GM21737 (cell line): ENCODE results near the gene GPD1L.

Experiments
- ATAC-seq: cut with Tn5 transposase; IDR thresholded peaks from one replicate; pipeline ENCODE4 v1.9.1; 2021; ENCODE audit warnings: mild to moderate bottlenecking, moderate library complexity; ENCODE audit not compliant: unreplicated experiment

The GPD1L gene

GRCh38 chr3:32132706-32133105 lies 26.3 kb downstream of the GPD1L start:
- ATAC-seq, result no peak

GRCh38 chr3:32136703-32137102 lies 30.3 kb downstream of the GPD1L start:
- no peak for ATAC-seq

GRCh38 chr3:32137870-32138269 lies 31.4 kb downstream of the GPD1L start:
- ATAC-seq, result no peak

GRCh38 chr3:32138545-32139104 lies 32.2 kb downstream of the GPD1L start:
- no peak for ATAC-seq

- no peak for ATAC-seq
Observed at GRCh38 chr3:32140943-32141342, 34.5 kb downstream of the GPD1L start.

- ATAC-seq, result no peak
Observed at GRCh38 chr3:32143849-32144757, 37.7 kb downstream of the GPD1L start.

- peak; percentile 65 for ATAC-seq
Observed at GRCh38 chr3:32146746-32147211, 40.4 kb downstream of the GPD1L start.

- no peak for ATAC-seq
Observed at GRCh38 chr3:32147509-32147908, 41.1 kb downstream of the GPD1L start.

GRCh38 chr3:32147933-32148332 lies 41.5 kb downstream of the GPD1L start:
- no peak for ATAC-seq

GRCh38 chr3:32148351-32148750 lies 41.9 kb downstream of the GPD1L start:
- ATAC-seq, result no peak

- no peak for ATAC-seq
Observed at GRCh38 chr3:32153414-32154204, 47.2 kb downstream of the GPD1L start.

GRCh38 chr3:32154205-32154579 lies 47.8 kb downstream of the GPD1L start:
- ATAC-seq, result no peak

GRCh38 chr3:32155117-32155516 lies 48.7 kb downstream of the GPD1L start:
- no peak for ATAC-seq

GRCh38 chr3:32157600-32158264 lies 51.3 kb downstream of the GPD1L start:
- ATAC-seq, result no peak

GRCh38 chr3:32160706-32161214 lies 54.3 kb downstream of the GPD1L start:
- no peak for ATAC-seq

- ATAC-seq, result no peak
Observed at GRCh38 chr3:32165442-32165841, 59.0 kb downstream of the GPD1L start.

- no peak for ATAC-seq
Observed at GRCh38 chr3:32166654-32167053, 60.2 kb downstream of the GPD1L start.

GRCh38 chr3:32172420-32172819 lies 66.0 kb downstream of the GPD1L start:
- no peak for ATAC-seq

- ATAC-seq, result no peak
Observed at GRCh38 chr3:32175607-32176197, 69.3 kb downstream of the GPD1L start.

GRCh38 chr3:32176989-32177701 lies 70.7 kb downstream of the GPD1L start:
- no peak for ATAC-seq
